Calu3 (cell line): ENCODE results near the gene P2RY6. TPM values are rescaled to one million over a fixed set of nuclear protein-coding genes. Genes with fewer than 3 reads are reported as not detected.
"Not testable (repeated sequence)": the region's sequence is repeated elsewhere in the genome, so short reads cannot be mapped to it uniquely, and the experiment has no call there.

Source experiments
- BruUV-seq: library from RNA; stranded (reverse); fragments of 400-500 nt; replicated peaks from 2 replicates; lab custom pipeline; 2021; lab: Mats Ljungman, UMichigan
- CTCF ChIA-PET: fragments of 300-600 bp; sonication (Branson Sonifier 250); formaldehyde crosslinking; loops from one replicate; lab custom pipeline; 2022; ENCODE audit warnings: antibody characterized with exemption; lab: Charles Lee
- DNase-seq: peaks from one replicate; pipeline ENCODE4 v3.0.0; 2022
- H3K27ac Mint-ChIP-seq: one replicate; pipeline ENCODE4 v1.8.0; 2022; ENCODE audit warnings: mixed read lengths; ENCODE audit not compliant: unreplicated experiment
- H3K27me3 Mint-ChIP-seq: one replicate; pipeline ENCODE4 v1.8.0; 2022; ENCODE audit warnings: mixed read lengths; ENCODE audit not compliant: unreplicated experiment
- H3K36me3 Mint-ChIP-seq: one replicate; pipeline ENCODE4 v1.8.0; 2022; ENCODE audit warnings: mild to moderate bottlenecking, moderate library complexity, mixed read lengths; ENCODE audit not compliant: insufficient read depth, unreplicated experiment
- H3K4me1 Mint-ChIP-seq: one replicate; pipeline ENCODE4 v1.8.0; 2022; ENCODE audit warnings: mild to moderate bottlenecking, low read depth, mixed read lengths; ENCODE audit not compliant: unreplicated experiment
- H3K4me3 Mint-ChIP-seq: one replicate; pipeline ENCODE4 v1.8.0; 2022; ENCODE audit warnings: mild to moderate bottlenecking, low read depth, moderate library complexity, mixed read lengths; ENCODE audit not compliant: unreplicated experiment
- H3K9me3 Mint-ChIP-seq: one replicate; pipeline ENCODE4 v1.8.0; 2022; ENCODE audit warnings: low read depth, mixed read lengths; ENCODE audit not compliant: unreplicated experiment
- intact Hi-C: fragments of 100-400 bp; cut with micrococcal nuclease; formaldehyde crosslinking; loops from one replicate; pipeline ENCODE4 v1.10.0; 2022; ENCODE audit not compliant: unreplicated experiment
- total RNA-seq: library from RNA; stranded (reverse); gene quantifications from 2 replicates; pipeline ENCODE4 v1.2.3, GENCODE V29; 2022
- TF ChIP-seq, protein P1 (sequence below): fragments of 200-600 bp; IDR thresholded peaks from one replicate; pipeline ENCODE4 v1.8.0; 2022; ENCODE audit warnings: antibody characterized with exemption; ENCODE audit not compliant: unreplicated experiment

The P2RY6 gene
- total RNA-seq, 1 experiment from 2014 or later: not detected

DNA sequence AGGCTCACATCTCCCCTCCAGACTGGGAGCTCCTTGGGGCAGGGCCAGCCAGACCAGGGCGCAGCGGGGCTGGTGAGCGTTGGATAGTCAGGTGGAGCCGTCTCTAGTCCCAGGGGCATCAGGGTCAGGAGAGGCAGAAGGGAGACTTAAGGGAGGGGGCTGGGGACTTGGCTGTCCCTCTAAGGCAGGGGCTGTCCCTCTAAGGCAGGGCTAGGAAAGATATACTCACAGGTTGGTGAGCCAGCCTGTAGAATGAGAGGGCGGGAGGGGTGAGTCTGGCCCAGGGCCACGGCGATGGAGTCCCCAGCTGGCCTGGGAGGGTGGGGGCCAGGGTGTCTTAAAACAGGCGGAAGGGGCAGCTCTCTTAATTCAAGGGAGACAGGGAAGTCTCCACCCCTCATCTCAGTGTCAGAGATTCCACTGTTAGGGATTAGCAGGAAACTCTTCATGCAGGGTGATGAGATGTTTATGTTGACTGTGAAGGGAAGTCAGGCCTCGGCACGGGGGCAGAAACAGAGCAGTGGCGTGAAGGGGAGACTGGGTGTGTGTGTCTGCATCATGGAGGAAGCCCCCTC is 42.7 kb upstream of the P2RY6 start:
- H3K4me1 Mint-ChIP-seq: peaks cover 8% of the 10 kb centered on the region
- TF ChIP-seq, protein P1, sequence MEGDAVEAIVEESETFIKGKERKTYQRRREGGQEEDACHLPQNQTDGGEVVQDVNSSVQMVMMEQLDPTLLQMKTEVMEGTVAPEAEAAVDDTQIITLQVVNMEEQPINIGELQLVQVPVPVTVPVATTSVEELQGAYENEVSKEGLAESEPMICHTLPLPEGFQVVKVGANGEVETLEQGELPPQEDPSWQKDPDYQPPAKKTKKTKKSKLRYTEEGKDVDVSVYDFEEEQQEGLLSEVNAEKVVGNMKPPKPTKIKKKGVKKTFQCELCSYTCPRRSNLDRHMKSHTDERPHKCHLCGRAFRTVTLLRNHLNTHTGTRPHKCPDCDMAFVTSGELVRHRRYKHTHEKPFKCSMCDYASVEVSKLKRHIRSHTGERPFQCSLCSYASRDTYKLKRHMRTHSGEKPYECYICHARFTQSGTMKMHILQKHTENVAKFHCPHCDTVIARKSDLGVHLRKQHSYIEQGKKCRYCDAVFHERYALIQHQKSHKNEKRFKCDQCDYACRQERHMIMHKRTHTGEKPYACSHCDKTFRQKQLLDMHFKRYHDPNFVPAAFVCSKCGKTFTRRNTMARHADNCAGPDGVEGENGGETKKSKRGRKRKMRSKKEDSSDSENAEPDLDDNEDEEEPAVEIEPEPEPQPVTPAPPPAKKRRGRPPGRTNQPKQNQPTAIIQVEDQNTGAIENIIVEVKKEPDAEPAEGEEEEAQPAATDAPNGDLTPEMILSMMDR: no peak
- CTCF ChIA-PET: interaction anchor here (0.6 to 0.7 kb wide), 2 partner anchors 106 to 523 kb away, joined by 3 to 4 read pairs; no protein-coding TSS in a partner anchor
- no TSS peak for BruUV-seq
- DNase-seq: no peak
- H3K27me3 Mint-ChIP-seq: no peaks in the 10 kb centered on the region
- intact Hi-C loops: loop anchor here (5.0 kb wide), 1 partner anchor 42 kb away; no protein-coding TSS in a partner anchor
- H3K36me3 Mint-ChIP-seq: peaks cover 5% of the 10 kb centered on the region
- no peaks in the 10 kb centered on the region for H3K9me3 Mint-ChIP-seq
- no peak overlapping the region for H3K27ac Mint-ChIP-seq
- no peak overlapping the region for H3K4me3 Mint-ChIP-seq

DNA sequence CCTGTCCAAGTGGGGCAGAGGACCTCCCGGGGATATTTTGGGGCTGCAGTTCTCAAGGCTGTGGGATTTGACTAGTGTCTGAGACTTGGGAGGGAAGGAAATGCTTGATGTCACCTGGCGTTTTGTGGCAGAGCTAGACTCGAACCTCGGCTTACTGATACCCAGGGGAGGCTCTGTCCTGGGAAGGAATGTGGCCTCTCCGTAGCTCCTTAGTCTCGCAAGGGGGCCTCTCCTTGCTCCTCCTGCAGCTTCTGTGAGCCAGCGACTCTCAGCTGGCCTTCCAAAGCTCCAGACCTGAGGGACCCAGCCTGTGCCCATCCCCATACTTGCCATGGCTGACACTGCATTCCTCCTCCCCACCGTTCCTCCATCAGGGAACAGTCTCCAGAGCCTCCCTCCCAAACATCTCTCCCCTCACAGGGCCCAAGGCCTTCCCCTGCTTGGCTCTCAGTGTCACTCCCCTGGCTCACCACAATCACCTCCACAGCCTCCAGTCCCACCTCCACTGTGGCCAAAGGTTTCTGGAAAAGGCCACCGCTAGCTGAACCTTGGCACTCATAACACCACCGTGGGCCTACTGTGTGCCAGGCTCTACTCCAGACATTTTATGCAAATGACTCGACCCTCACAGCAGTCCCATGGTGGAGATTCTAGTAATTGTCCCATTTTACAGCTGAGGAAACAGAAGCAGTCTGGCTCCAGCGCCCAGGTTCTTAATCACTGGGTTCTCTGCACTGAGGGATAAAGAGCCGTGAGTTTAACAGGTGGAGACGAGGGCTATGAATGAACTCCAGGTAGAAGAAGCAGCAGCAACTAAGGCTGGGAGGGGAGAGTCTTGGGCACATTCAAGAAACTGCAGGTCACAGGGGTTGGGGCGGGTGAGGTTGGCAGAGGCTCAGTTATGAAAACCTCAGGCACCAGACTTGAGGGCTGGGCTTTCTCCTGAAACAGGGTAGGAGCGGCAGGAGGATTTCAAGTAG is 42.0 kb upstream of the P2RY6 start:
- Mint-ChIP-seq H3K4me3 (no peak overlapping the region), H3K27ac (no peak overlapping the region), H3K36me3 (peaks cover 5% of the 10 kb centered on the region), H3K27me3 (no peaks in the 10 kb centered on the region), H3K9me3 (no peaks in the 10 kb centered on the region), H3K4me1 (peaks cover 8% of the 10 kb centered on the region)
- intact Hi-C loops: loop anchor here (5.0 kb wide), 1 partner anchor 43 kb away; no protein-coding TSS in a partner anchor
- CTCF ChIA-PET: interaction anchor here (0.6 kb wide), 1 partner anchor 105 kb away, joined by 4 read pairs; no protein-coding TSS in a partner anchor
- DNase-seq: no peak
- BruUV-seq: no TSS peak
- TF ChIP-seq, protein P1: no peak

DNA sequence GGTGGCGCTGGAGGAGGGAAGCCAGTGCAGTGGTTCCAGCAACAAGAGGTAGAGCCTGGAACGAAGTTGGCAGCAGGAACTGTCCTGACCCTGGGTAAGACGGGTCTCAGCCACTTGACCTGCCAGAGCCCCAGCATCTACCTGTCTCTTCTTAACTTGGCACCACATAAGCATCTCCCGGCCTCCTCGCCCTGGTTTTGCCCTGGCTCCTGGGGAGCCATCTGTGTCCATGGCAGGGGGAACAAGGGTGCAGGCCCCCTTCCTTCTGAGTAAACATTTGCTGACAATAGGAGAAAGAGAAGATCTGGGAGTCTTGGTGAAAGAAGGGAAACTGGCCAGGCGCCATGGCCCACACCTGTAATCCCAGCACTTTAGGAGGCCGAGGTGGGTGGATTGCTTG is 41.2 kb upstream of the P2RY6 start:
- Mint-ChIP-seq H3K27ac (no peak overlapping the region), H3K27me3 (no peaks in the 10 kb centered on the region), H3K4me3 (no peak overlapping the region), H3K9me3 (no peaks in the 10 kb centered on the region), H3K36me3 (peaks cover 5% of the 10 kb centered on the region), H3K4me1 (peaks cover 8% of the 10 kb centered on the region)
- intact Hi-C loops: no loop called here
- no TSS peak for BruUV-seq
- TF ChIP-seq, protein P1: no peak
- DNase-seq: no peak
- CTCF ChIA-PET: no interaction called here

DNA sequence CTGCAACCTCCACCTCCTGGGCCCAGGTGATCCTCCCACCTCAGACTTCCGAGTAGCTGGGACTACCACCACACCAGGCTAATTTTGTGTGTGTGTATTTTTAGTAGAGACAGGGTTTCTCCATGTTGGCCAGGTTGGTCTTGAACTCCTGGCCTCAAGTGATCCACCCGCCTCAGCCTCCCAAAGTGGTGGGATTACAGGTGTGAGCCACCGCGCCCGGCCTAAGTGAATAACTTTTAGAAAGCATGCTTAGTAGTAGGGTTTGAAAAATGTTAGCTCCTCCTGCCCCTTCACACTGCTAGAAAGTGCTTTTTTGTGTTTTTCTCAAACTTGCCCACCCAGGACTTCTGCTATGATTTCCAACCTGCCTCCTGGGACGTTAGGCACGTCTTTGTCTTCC is 39.7 kb upstream of the P2RY6 start:
- BruUV-seq, H3K4me3 Mint-ChIP-seq: not testable (repeated sequence)

More for the DNA sequence above, 39.7 kb upstream of the P2RY6 start:
- intact Hi-C loops, H3K27me3 Mint-ChIP-seq, H3K36me3 Mint-ChIP-seq, H3K9me3 Mint-ChIP-seq, H3K4me1 Mint-ChIP-seq, H3K27ac Mint-ChIP-seq, CTCF ChIA-PET, DNase-seq: not testable (repeated sequence)
